IMR-90 (cell line): ENCODE results near the gene NENF. TPM values are rescaled to one million over a fixed set of nuclear protein-coding genes. Genes with fewer than 3 reads are reported as not detected.

Experiments used
- ATAC-seq: fragments of 200-7000 bp; cut with Tn5 transposase; 2 replicates; pipeline ENCODE4 v1.9.1; 2020; ENCODE audit warnings: low read depth, mild to moderate bottlenecking, moderate library complexity
- BruUV-seq: library from RNA; stranded (reverse); fragments of 400-500 nt; replicated peaks from 2 replicates; lab custom pipeline; 2021; lab: Mats Ljungman, UMichigan
- CTCF ChIA-PET: fragments of 300-600 bp; formaldehyde crosslinking; extraction: SDS; loops from one replicate; lab custom pipeline; 2021; ENCODE audit warnings: antibody characterized with exemption; lab: Yijun Ruan, JAX
- POLR2A ChIA-PET: fragments of 300-600 bp; sonication (Branson Sonifier 250); formaldehyde crosslinking; loops from one replicate; lab custom pipeline; 2022; ENCODE audit warnings: antibody characterized with exemption; ENCODE audit not compliant: unreplicated experiment; lab: Charles Lee
- DNase-seq: peaks from one replicate; pipeline ENCODE4 v3.0.0; 2013
- H2AFZ ChIP-seq: replicated peaks from 2 replicates; pipeline ENCODE3; 2013; ENCODE audit warnings: low read length, mild to moderate bottlenecking; ENCODE audit not compliant: poor library complexity
- H2AK5ac ChIP-seq: 2 replicates; pipeline ENCODE4 v1.6.1; 2013; ENCODE audit warnings: low read depth, low read length, inconsistent platforms
- H2AK9ac ChIP-seq: replicated peaks from 2 replicates; pipeline ENCODE3; 2013; ENCODE audit warnings: mild to moderate bottlenecking, low read depth, low read length, moderate library complexity; ENCODE audit not compliant: poor library complexity
- H2BK120ac ChIP-seq: 2 replicates; pipeline ENCODE4 v1.6.1; 2013; ENCODE audit warnings: low read depth, low read length, inconsistent platforms
- H2BK15ac ChIP-seq: 3 replicates; pipeline ENCODE4 v1.6.1; 2013; ENCODE audit warnings: low read depth, low read length, inconsistent platforms
- H2BK20ac ChIP-seq: 2 replicates; pipeline ENCODE4 v1.6.1; 2013; ENCODE audit warnings: low read depth, mild to moderate bottlenecking, inconsistent platforms, low read length, moderate library complexity
- H2BK5ac ChIP-seq: 2 replicates; pipeline ENCODE4 v1.6.1; 2013; ENCODE audit warnings: mild to moderate bottlenecking, low read depth, low read length, inconsistent platforms; ENCODE audit not compliant: poor library complexity, severe bottlenecking
- H3K14ac ChIP-seq: replicated peaks from 2 replicates; pipeline ENCODE4 v1.6.1; 2013; ENCODE audit warnings: low read depth, low read length, inconsistent platforms
- H3K18ac ChIP-seq: 2 replicates; pipeline ENCODE4 v1.6.1; 2013; ENCODE audit warnings: low read depth, low read length, control low read depth
- H3K23ac ChIP-seq: 2 replicates; pipeline ENCODE4 v1.6.1; 2013; ENCODE audit warnings: low read depth, low read length, inconsistent platforms
- H3K27ac ChIP-seq: 2 replicates; pipeline ENCODE4 v1.5.1; 2013; ENCODE audit warnings: mild to moderate bottlenecking, control low read depth, low read length; ENCODE audit not compliant: insufficient read depth
- H3K27me3 ChIP-seq: 2 replicates; pipeline ENCODE4 v1.6.1; 2013; ENCODE audit warnings: low read length; ENCODE audit not compliant: control insufficient read depth, insufficient read depth
- H3K36me3 ChIP-seq: 2 replicates; pipeline ENCODE4 v1.6.1; 2013; ENCODE audit warnings: low read length, mixed read lengths; ENCODE audit not compliant: control insufficient read depth, insufficient read depth
- H3K4ac ChIP-seq: 2 replicates; pipeline ENCODE4 v1.6.1; 2013; ENCODE audit warnings: low read depth, low read length, inconsistent platforms
- H3K4me1 ChIP-seq: 2 replicates; pipeline ENCODE4 v1.6.1; 2013; ENCODE audit warnings: low read length, mixed read lengths; ENCODE audit not compliant: control insufficient read depth, insufficient read depth
- H3K4me2 ChIP-seq: 2 replicates; pipeline ENCODE4 v1.6.1; 2013; ENCODE audit warnings: low read depth, mild to moderate bottlenecking, control low read depth, low read length, moderate library complexity
- H3K4me3 ChIP-seq: 2 replicates; pipeline ENCODE4 v1.5.1; 2013; ENCODE audit warnings: low read depth, mild to moderate bottlenecking, control low read depth, low read length, moderate library complexity; ENCODE audit not compliant: insufficient read depth
- H3K56ac ChIP-seq: 2 replicates; pipeline ENCODE4 v1.6.1; 2013; ENCODE audit warnings: low read length, inconsistent platforms; ENCODE audit not compliant: insufficient read depth; ENCODE audit errors: extremely low read depth
- H3K79me1 ChIP-seq, 2 experiments: 2 replicates each; pipeline ENCODE4 v1.6.1; 2013; ENCODE audit warnings: low read length in 2 of 2, inconsistent platforms in 1 of 2, low read depth in 1 of 2
- H3K9ac ChIP-seq: 2 replicates; pipeline ENCODE4 v1.6.1; 2013; ENCODE audit warnings: low read depth, low read length, control low read depth
- H3K9me1 ChIP-seq: 2 replicates; pipeline ENCODE4 v1.6.1; 2013; ENCODE audit warnings: low read length, inconsistent platforms; ENCODE audit not compliant: insufficient read depth
- H3K9me3 ChIP-seq: 2 replicates; pipeline ENCODE4 v1.6.1; 2013; ENCODE audit warnings: low read length; ENCODE audit not compliant: control insufficient read depth, insufficient read depth
- H4K20me1 ChIP-seq: 2 replicates; pipeline ENCODE4 v1.6.1; 2013; ENCODE audit warnings: low read length, inconsistent platforms; ENCODE audit not compliant: insufficient read depth
- H4K5ac ChIP-seq: 2 replicates; pipeline ENCODE4 v1.6.1; 2013; ENCODE audit warnings: mild to moderate bottlenecking, low read depth, low read length, control low read depth
- H4K8ac ChIP-seq, 2 experiments: 2 replicates each; pipeline ENCODE4 v1.6.1; 2013; ENCODE audit warnings: low read depth in 2 of 2, low read length in 2 of 2, control low read depth in 1 of 2, inconsistent platforms in 1 of 2
- H4K91ac ChIP-seq: 2 replicates; pipeline ENCODE4 v1.6.1; 2013; ENCODE audit warnings: low read depth, low read length, inconsistent platforms; ENCODE audit not compliant: insufficient read depth
- BHLHE40 ChIP-seq: fragments of 150-350 bp; IDR thresholded peaks from 2 replicates; pipeline ENCODE4 v1.6.1; 2016; ENCODE audit warnings: mild to moderate bottlenecking, low read depth, low read length
- CTCF ChIP-seq: conservative IDR thresholded peaks from 2 replicates; pipeline ENCODE4 v1.5.1; 2012; ENCODE audit warnings: mild to moderate bottlenecking, low read depth, low read length, improper control_type of control experiment
- FOS ChIP-seq: fragments of 150-350 bp; IDR thresholded peaks from 2 replicates; pipeline ENCODE4 v1.6.1; 2016; ENCODE audit warnings: low read depth, low read length
- MAFK ChIP-seq: IDR thresholded peaks from 2 replicates; pipeline ENCODE4 v1.6.1; 2012; ENCODE audit warnings: low read depth, low read length, improper control_type of control experiment
- MAZ ChIP-seq: IDR thresholded peaks from 2 replicates; pipeline ENCODE4 v1.6.1; 2012; ENCODE audit warnings: low read depth, mild to moderate bottlenecking, low read length, improper control_type of control experiment, moderate library complexity, borderline replicate concordance
- MXI1 ChIP-seq: IDR thresholded peaks from 2 replicates; pipeline ENCODE4 v1.6.1; 2012; ENCODE audit warnings: low read depth, mild to moderate bottlenecking, low read length, moderate library complexity, borderline replicate concordance
- NFE2L2 ChIP-seq: fragments of 150-350 bp; IDR thresholded peaks from 2 replicates; pipeline ENCODE4 v1.6.1; 2016; ENCODE audit warnings: low read depth, mild to moderate bottlenecking, low read length
- POLR2A ChIP-seq: IDR thresholded peaks from 2 replicates; pipeline ENCODE4 v1.6.1; 2012; ENCODE audit warnings: mild to moderate bottlenecking, low read depth, low read length
- RAD21 ChIP-seq: IDR thresholded peaks from 2 replicates; pipeline ENCODE4 v1.6.1; 2012; ENCODE audit warnings: low read length, improper control_type of control experiment
- RCOR1 ChIP-seq: IDR thresholded peaks from 2 replicates; pipeline ENCODE4 v1.6.1; 2012; ENCODE audit warnings: mild to moderate bottlenecking, low read length, improper control_type of control experiment; ENCODE audit not compliant: insufficient replicate concordance
- RFX5 ChIP-seq: IDR thresholded peaks from 2 replicates; pipeline ENCODE4 v1.8.0; 2012; ENCODE audit warnings: low read depth, mild to moderate bottlenecking, low read length, moderate library complexity
- USF2 ChIP-seq: fragments of 150-350 bp; IDR thresholded peaks from 2 replicates; pipeline ENCODE4 v1.6.1; 2017; ENCODE audit warnings: mild to moderate bottlenecking, antibody characterized with exemption, low read length, low read depth
- WGBS, 2 experiments: methylation state at CpG; one replicate each; pipeline versions ENCODE4 v1.1.5 to v1.1.7; 2013; ENCODE audit warnings: missing lambda C conversion rate in 2 of 2; ENCODE audit not compliant: insufficient read length in 1 of 2; ENCODE audit errors: extremely low coverage in 2 of 2; 5-methylcytosine and 5-hydroxymethylcytosine counted together
- dilution Hi-C: fragments of 300-500 bp; cut with HindIII; formaldehyde crosslinking; loops from one replicate; pipeline ENCODE4 v1.14.3; 2018; ENCODE audit warnings: low sequenced_read_pairs; ENCODE audit not compliant: unreplicated experiment
- in situ Hi-C: fragments of 300-500 bp; cut with MboI; formaldehyde crosslinking; loops from 3 replicates; pipeline ENCODE4 v1.14.3; 2019; ENCODE audit warnings: low sequenced_read_pairs, inconsistent platforms, mixed read lengths
- intact Hi-C: fragments of 100-400 bp; cut with micrococcal nuclease; formaldehyde crosslinking; loops from 2 replicates; pipeline ENCODE4 v1.10.0; 2022
- polyA plus RNA-seq, 3 experiments: library from polyadenylated mRNA; depleted of rRNA; stranded (reverse); fragments of >200 nt; gene quantifications; 2 replicates each; pipeline ENCODE4 v1.2.3, GENCODE V29; 2012; ENCODE audit warnings: low replicate concordance in 1 of 3
- total RNA-seq: library from RNA; depleted of rRNA; stranded (reverse); fragments of >200 nt; gene quantifications from 2 replicates; pipeline ENCODE4 v1.2.3, GENCODE V29; 2012

NENF gene
- total and polyA plus RNA-seq, 2 of the 4 experiments (the other 2 are of a cell fraction): 16.0 to 40.4 TPM

GRCh38 chr1:212454741-212455140 lies 22.0 kb downstream of the NENF start:
- WGBS, 2 experiments: no CpG with 5 or more reads among the region's 3 CpGs
- in situ Hi-C loops: loop anchor here (5.0 to 10.0 kb wide), 3 partner anchors 160 to 770 kb away; no protein-coding TSS in a partner anchor

More at GRCh38 chr1:212454741-212455140, 22.0 kb downstream of the NENF start:
- no TSS peak for BruUV-seq
- Histone ChIP-seq H2BK5ac (no peak overlapping the region), H4K20me1 (no peaks in the 10 kb centered on the region), H3K36me3 (no peaks in the 10 kb centered on the region), H2AFZ (no peak overlapping the region), H3K9me3 (peaks cover 8% of the 10 kb centered on the region; the same call in 1 of the 2 replicates), H2AK5ac (no peak overlapping the region), H3K14ac (no peak overlapping the region), H3K27ac (no peak overlapping the region), H3K27me3 (no peaks in the 10 kb centered on the region), H2BK15ac (no peak overlapping the region), H2AK9ac (no peak overlapping the region), H4K5ac (no peak overlapping the region), H3K56ac (no peak overlapping the region), H3K18ac (no peak overlapping the region), H3K4me1 (peaks cover 4% of the 10 kb centered on the region; the same call in 1 of the 2 replicates), H3K4ac (no peak overlapping the region), H4K91ac (no peak overlapping the region), H3K4me2 (no peak overlapping the region), H2BK20ac (no peak overlapping the region), H3K23ac (no peak overlapping the region), H3K9me1 (no peaks in the 10 kb centered on the region), H3K4me3 (no peak overlapping the region), H4K8ac (no peak overlapping the region), H3K79me1 (no peaks in the 10 kb centered on the region), H3K9ac (no peak overlapping the region), H2BK120ac (no peak overlapping the region)
- DNase-seq (no peak), ATAC-seq (no peak)
- dilution Hi-C loops: no loop called here
- intact Hi-C loops: loop anchor here (5.0 kb wide), 2 partner anchors 757 to 772 kb away; no protein-coding TSS in a partner anchor
- POLR2A ChIA-PET: no interaction called here
- TF ChIP-seq FOS (no peak), BHLHE40 (no peak), RCOR1 (no peak), POLR2A (no peak), MXI1 (no peak), RAD21 (no peak), USF2 (no peak), MAZ (no peak), RFX5 (no peak), NFE2L2 (no peak), MAFK (no peak), CTCF (no peak)
- CTCF ChIA-PET: interaction anchor here (1.0 to 1.9 kb wide), 5 partner anchors 22 to 774 kb away, joined by 3 to 22 read pairs (median 18); partner anchors contain the start of genes DTL, INTS7 and NENF
